ENCODE measurements around the gene CDC5L.
A peak's percentile ranks its signal among the peaks of the same experiment; 100 is the strongest.

CDC5L gene

GRCh38 chr6:44430326-44430725 is 42.8 kb downstream of the CDC5L start:
- TF ChIP-seq CTCF (IDR thresholded peaks at IDR 0.05; ENCODE audit: low read length, missing control alignments) = no peak
- peak; percentile 42 for DNase-seq (ENCODE audit: low read depth)
- no peak overlapping the region for H3K4me3 ChIP-seq (replicated peaks; ENCODE audit: low read depth, low read length)

- H3K4me3 ChIP-seq (replicated peaks; ENCODE audit: low read depth, low read length) = no peak overlapping the region
- peak; percentile 75 for TF ChIP-seq CTCF (IDR thresholded peaks at IDR 0.05; ENCODE audit: low read length, missing control alignments)
- peak; percentile 83 for DNase-seq (ENCODE audit: low read depth)
Observed at GRCh38 chr6:44431118-44431725, 43.7 kb downstream of the CDC5L start.

- no peak for TF ChIP-seq CTCF (IDR thresholded peaks at IDR 0.05; ENCODE audit: low read length, missing control alignments)
- no peak overlapping the region for H3K4me3 ChIP-seq (replicated peaks; ENCODE audit: low read depth, low read length)
- DNase-seq (ENCODE audit: low read depth) = no peak
Observed at GRCh38 chr6:44432227-44432626, 44.7 kb downstream of the CDC5L start.

- no peak for TF ChIP-seq CTCF (IDR thresholded peaks at IDR 0.05; ENCODE audit: low read length, missing control alignments)
- no peak overlapping the region for H3K4me3 ChIP-seq (replicated peaks; ENCODE audit: low read depth, low read length)
- no peak for DNase-seq (ENCODE audit: low read depth)
Observed at GRCh38 chr6:44432726-44433125, 45.2 kb downstream of the CDC5L start.

- no peak for DNase-seq (ENCODE audit: low read depth)
- no peak for TF ChIP-seq CTCF (IDR thresholded peaks at IDR 0.05; ENCODE audit: low read length, missing control alignments)
- H3K4me3 ChIP-seq (replicated peaks; ENCODE audit: low read depth, low read length) = no peak overlapping the region
Observed at GRCh38 chr6:44435500-44435899, 48.0 kb downstream of the CDC5L start.

- DNase-seq (ENCODE audit: low read depth) = no peak
- TF ChIP-seq CTCF (IDR thresholded peaks at IDR 0.05; ENCODE audit: low read length, missing control alignments) = no peak
- no peak overlapping the region for H3K4me3 ChIP-seq (replicated peaks; ENCODE audit: low read depth, low read length)
Observed at GRCh38 chr6:44438827-44439226, 51.3 kb downstream of the CDC5L start.
